ENCODE measurements around the gene XKR3. TPM values are rescaled to one million over a fixed set of nuclear protein-coding genes. Genes with fewer than 3 reads are reported as not detected.

The XKR3 gene
- total RNA-seq, 1 donor from 2014 or later: not detected

Small RNAs within 50 kb of the gene (small RNA-seq; reads per million reads assigned to genes)
- not detected for gene GPM6BP3

Other genes starting within 250 kb of the XKR3 start
- gene CCT8L2, start 232.6 kb downstream of the XKR3 start, total RNA-seq: not detected
- gene GAB4, start 182.8 kb upstream of the XKR3 start, total RNA-seq: not detected